GM10847 (cell line): ENCODE results near the gene LTBP3.

Source experiments
- POLR2A ChIP-seq: IDR thresholded peaks from 2 replicates; pipeline ENCODE4 v1.6.1; 2011; ENCODE audit not compliant: insufficient read length; ENCODE audit errors: extremely low read depth

Gene LTBP3

DNA sequence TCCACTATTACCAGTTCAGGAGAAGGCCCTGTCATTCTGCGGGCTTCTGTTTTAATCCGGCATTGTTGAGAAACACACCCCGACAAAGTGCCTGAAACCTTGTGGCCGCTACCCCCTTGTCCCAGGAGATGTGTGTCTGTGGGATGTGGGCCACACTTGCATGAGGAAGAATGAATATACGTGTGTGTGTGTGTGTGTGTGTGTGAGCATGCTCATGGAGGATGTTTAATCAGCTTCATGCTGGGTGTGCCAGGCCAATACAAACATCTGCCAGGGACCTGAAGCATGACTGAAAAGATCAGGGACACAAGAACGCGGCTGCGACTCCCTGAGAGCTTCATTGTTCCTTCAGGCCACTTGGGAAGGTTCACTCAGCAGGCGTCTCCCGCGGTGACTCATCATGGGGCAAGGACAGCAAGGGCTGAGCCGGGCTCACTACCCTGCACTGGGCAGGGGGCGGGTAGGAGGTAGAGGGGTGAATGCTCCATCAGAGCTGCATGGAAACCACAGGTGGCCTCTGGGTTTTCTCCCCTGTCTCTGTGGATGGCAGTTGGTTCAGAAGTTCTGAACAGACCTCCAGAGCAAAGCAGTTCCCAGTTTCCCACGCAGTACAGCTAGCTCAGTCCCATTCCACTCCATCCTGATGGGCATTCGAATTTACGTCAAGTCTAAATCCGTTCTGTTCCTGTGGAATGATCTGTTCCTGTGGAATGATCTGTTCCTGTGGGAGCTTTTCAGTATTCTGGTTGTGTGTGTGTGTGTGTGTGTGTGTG lies 66.4 kb downstream of the LTBP3 start:
- peak; percentile 26 for TF ChIP-seq POLR2A

DNA sequence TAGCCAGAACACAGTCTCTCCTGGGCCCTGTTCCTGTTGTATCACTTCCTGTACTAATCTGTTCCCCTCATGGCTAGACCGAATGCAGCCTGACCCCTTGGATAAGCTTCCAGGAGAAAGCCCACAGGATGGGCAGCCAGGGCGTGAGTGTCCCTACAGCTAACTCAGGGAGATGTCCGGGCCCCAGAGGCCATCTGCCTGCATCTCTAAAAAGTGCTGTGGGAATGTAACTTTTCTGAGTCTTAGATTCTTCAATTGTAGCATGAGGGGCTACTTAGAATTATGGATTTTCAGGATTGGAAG lies 67.0 kb downstream of the LTBP3 start:
- TF ChIP-seq POLR2A: no peak

DNA sequence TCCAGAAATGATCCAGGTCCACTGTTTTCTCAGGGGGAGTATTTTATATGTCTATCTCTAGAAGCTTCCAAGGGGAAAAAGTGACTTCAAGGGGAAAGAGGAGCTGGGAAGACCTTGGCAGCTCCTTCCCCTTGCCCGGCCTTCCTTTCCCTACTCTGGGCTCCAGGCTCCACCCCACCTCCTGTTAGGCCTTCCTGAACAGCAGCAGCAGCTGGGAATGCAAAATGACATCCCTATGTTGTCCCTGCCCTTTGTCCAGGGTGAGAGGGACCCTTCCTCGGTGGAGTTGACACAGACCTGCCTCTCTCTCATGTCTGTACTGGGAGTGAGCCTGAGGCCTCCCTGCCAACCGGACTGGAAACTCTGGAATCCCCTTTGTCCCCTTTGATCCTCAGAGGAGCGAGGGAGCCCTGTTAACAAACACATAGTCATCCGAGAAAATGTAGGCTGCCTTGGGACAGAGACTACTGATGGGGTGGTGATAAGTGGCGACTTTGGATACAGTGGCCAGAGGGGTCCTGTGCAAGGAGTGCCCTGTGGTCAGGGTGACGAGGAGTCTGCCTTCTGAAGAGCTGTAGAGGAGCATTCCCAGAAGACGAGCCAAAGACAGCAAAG lies 68.3 kb downstream of the LTBP3 start:
- no peak for TF ChIP-seq POLR2A

DNA sequence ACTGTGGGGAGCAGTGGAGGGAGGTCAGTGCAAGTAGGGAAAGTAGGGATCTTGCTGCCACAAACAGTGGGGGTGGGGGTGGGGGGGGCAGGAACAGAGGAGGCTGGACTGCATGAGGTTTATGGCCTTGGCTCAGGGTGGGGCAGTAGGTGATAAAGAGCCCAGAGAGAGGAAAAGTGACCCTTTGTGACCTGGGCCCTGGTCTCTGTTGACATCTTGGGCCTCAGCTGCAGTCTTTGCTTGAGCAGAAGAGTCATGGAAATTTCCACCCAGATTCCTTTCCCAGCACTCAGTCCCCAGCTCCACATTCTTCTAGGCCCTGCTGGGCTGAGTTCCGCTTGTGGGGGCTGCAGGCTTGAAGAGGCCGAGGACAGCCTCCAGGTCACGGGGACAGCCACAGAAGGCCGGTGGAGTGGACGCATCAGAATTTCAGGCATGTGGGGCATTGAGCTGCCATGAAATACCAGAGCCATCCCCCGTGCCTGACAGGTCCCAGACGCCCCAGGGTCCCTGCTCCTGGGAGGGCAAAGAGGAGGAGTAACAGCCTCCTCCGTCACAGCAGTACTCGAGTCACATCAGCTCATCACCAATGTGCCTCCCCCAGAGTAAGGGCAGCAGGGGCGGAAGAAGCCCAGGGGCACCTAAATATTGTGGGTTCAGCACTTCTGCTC lies 69.0 kb downstream of the LTBP3 start:
- no peak for TF ChIP-seq POLR2A
